Measurements from ENCODE around the gene GJB2. TPM values are rescaled to one million over a fixed set of nuclear protein-coding genes. Genes with fewer than 3 reads are reported as not detected.

GJB2 gene
- total RNA-seq, 4 donors from 2014 or later, result 301 to 1,758 (median 1,011) TPM

- no peak for TF ChIP-seq CTCF (IDR thresholded peaks at IDR 0.05)
- no peak for TF ChIP-seq POLR2A (IDR thresholded peaks at IDR 0.05)
- no peak for DNase-seq
- no peaks in the 10 kb centered on the region for H3K9me3 ChIP-seq
- peaks cover 0 to 34% (median 7%) of the 10 kb centered on the region in 4 donors for H3K27me3 ChIP-seq
- H3K4me3 ChIP-seq, result no peak overlapping the region
- WGBS, 2 donors, result 53 to 68% methylated on average over 1 of the region's 1 CpG
- peaks cover 0 to 46% (median 14%) of the 10 kb centered on the region in 3 donors for H3K4me1 ChIP-seq
- no peaks in the 10 kb centered on the region for H3K36me3 ChIP-seq
- intact Hi-C loops (cut with DNase I), result no loop called here
- no peak overlapping the region for H3K27ac ChIP-seq
Observed at GRCh38 chr13:20198781-20199180, 6.0 kb upstream of the GJB2 start.

DNA sequence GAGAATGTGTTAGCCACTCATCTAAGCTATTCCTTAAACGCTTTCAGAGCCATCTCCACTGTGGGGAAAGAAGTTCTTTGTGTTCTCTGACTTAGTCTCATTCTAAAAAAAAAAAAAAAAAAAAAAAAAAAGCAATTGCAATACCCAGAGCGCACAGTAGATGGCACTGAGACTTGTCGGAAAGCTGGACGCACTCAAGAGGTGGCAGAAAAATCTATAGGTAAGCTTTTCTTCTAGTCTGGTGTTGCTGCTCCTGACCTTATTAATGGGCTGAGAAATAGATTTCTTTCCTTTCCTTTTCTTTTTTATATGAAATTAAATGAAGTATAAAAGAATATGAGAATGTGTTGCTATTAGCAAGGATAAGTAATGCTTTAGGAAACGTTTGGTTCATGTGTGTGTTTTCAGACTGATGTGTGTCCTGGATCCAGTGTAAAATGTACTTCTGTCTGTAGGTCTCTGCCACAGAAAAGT lies 4.7 kb upstream of the GJB2 start:
- TF ChIP-seq POLR2A (IDR thresholded peaks at IDR 0.05) (no peak), CTCF (IDR thresholded peaks at IDR 0.05) (peak; percentile 39 to 79 (median 62))
- Histone ChIP-seq H3K4me1 (peaks cover 7 to 52% (median 23%) of the 10 kb centered on the region in 3 donors), H3K27me3 (peaks cover 0 to 48% (median 9%) of the 10 kb centered on the region in 4 donors), H3K9me3 (no peaks in the 10 kb centered on the region), H3K36me3 (no peaks in the 10 kb centered on the region), H3K4me3 (no peak overlapping the region), H3K27ac (peak overlapping the region in 1 of 4 donors; percentile 16)
- 5 to 13% methylated on average over 5 of the region's 5 CpGs for WGBS, 2 donors
- intact Hi-C loops (cut with DNase I), result no loop called here
- DNase-seq, result no peak

GRCh38 chr13:20195801-20196200 lies 3.1 kb upstream of the GJB2 start:
- no peak overlapping the region for H3K4me3 ChIP-seq
- no peaks in the 10 kb centered on the region for H3K9me3 ChIP-seq
- peaks cover 7 to 68% (median 23%) of the 10 kb centered on the region in 3 donors for H3K4me1 ChIP-seq
- intact Hi-C loops (cut with DNase I), result no loop called here
- 33 to 38% methylated on average over 8 of the region's 8 CpGs for WGBS, 2 donors
- no peak for DNase-seq
- H3K36me3 ChIP-seq, result no peaks in the 10 kb centered on the region
- TF ChIP-seq CTCF (IDR thresholded peaks at IDR 0.05), result no peak
- TF ChIP-seq POLR2A (IDR thresholded peaks at IDR 0.05), result no peak
- H3K27me3 ChIP-seq, result peaks cover 0 to 64% (median 9%) of the 10 kb centered on the region in 4 donors
- H3K27ac ChIP-seq, result no peak overlapping the region

DNA sequence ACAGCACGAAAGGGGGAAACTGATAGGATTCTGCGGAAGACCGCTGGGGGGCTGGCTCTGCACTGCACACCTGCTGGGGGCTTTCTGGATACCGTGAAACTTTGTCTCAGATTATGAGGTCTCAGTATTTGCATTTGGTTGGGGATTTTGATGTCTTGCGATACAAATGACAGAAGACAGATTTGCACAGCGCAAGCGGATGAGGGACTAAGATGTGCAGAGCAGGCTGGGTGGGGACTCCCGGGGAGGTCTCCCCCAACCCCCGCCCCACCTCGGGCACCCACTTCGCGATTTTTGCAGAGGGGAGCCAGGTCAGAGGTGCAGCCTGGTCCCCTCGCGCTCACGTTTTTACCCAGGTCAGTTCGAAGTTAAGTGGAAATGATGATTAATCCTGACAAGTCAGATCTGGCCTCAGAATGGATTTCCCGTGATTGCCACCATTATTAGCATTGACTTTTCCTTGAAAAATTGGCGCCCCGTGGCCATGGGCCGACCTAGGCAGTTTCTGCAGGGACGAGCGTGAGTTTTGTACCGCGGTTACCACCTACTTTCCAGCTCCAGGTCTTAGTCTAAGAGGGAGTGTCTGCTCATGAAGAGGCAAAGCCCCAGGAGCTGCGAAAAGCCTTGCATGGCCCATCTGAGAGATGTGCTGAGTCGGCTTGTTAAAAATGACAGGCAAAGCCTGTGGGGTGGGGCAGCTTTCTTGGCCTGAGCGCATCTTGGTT lies 1.3 kb upstream of the GJB2 start:
- H3K4me3 ChIP-seq, result peak overlapping the region; percentile 53 to 80 (median 72)
- 2 to 3% methylated on average over 21 to 25 of the region's 27 CpGs for WGBS, 2 donors
- intact Hi-C loops (cut with DNase I), result no loop called here
- peaks cover 0 to 4% (median 0%) of the 10 kb centered on the region in 3 donors for H3K36me3 ChIP-seq
- peaks cover 0 to 64% (median 9%) of the 10 kb centered on the region in 4 donors for H3K27me3 ChIP-seq
- H3K4me1 ChIP-seq, result peaks cover 7 to 85% (median 28%) of the 10 kb centered on the region in 3 donors
- H3K27ac ChIP-seq, result peak overlapping the region; percentile 81 to 92 (median 89)
- no peak for DNase-seq
- TF ChIP-seq POLR2A (IDR thresholded peaks at IDR 0.05) (no peak), CTCF (IDR thresholded peaks at IDR 0.05) (no peak)
- H3K9me3 ChIP-seq, result no peaks in the 10 kb centered on the region

- TF ChIP-seq CTCF (IDR thresholded peaks at IDR 0.05) (no peak), POLR2A (IDR thresholded peaks at IDR 0.05) (no peak)
- no peak for DNase-seq
- H3K27ac ChIP-seq, result peak overlapping the region; percentile 81 to 92 (median 89)
- peaks cover 0 to 11% (median 0%) of the 10 kb centered on the region in 3 donors for H3K36me3 ChIP-seq
- intact Hi-C loops (cut with DNase I), result no loop called here
- 0 to 1% methylated on average over 23 of the region's 53 CpGs for WGBS, 2 donors
- peaks cover 7 to 93% (median 30%) of the 10 kb centered on the region in 3 donors for H3K4me1 ChIP-seq
- H3K4me3 ChIP-seq, result peak overlapping the region; percentile 53 to 80 (median 72)
- H3K9me3 ChIP-seq, result no peaks in the 10 kb centered on the region
- H3K27me3 ChIP-seq, result peaks cover 0 to 64% (median 9%) of the 10 kb centered on the region in 4 donors
Observed at GRCh38 chr13:20193162-20193906, 596 bp upstream of the GJB2 start.

Data from esophagus squamous epithelium (tissue), 5 donors.